Epithelial cell of esophagus (primary cell): ENCODE data around the gene NUP160.
"Not testable (repeated sequence)": the region's sequence is repeated elsewhere in the genome, so short reads cannot be mapped to it uniquely, and the experiment has no call there.

Source experiments
- DNase-seq: peaks from one replicate; pipeline ENCODE4 v3.0.0; 2010; ENCODE audit warnings: low read depth
- H3K4me3 ChIP-seq: 2 replicates; pipeline ENCODE4 v1.5.1; 2011; ENCODE audit warnings: mild to moderate bottlenecking, low read length, control low read depth
- TF ChIP-seq, protein P1 (sequence below): IDR thresholded peaks from 2 replicates; pipeline ENCODE4 v1.5.1; 2011; ENCODE audit warnings: low read depth, mild to moderate bottlenecking, low read length, control low read depth, inconsistent platforms; ENCODE audit not compliant: insufficient read depth; ENCODE audit errors: missing control alignments

Gene NUP160

DNA sequence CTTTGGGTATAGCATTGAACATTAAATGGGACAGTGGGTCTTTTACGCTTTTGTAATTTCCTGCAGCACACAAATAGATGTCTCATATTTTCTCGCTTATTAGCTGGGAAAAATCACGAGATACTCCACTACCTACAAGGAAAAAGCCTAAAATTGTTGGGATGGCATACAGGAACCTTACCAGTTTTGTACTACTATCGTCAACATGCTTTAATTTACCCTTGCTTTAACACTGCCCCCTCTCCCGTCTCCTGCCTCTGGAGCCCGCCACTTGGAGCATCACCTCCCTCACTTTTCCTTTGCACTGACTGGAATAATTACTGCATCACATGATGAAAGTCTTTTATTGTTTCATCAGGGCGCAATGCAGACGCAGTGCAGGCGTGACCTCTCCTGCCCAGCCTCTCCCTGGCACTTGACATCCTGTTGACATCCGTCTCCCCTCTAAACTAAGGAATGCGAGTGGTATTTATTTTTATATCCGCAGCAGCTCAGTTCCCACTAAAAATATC, 80.0 kb downstream of the NUP160 start:
- peak; percentile 69 for DNase-seq
- H3K4me3 ChIP-seq = peak overlapping the region; percentile 52
- TF ChIP-seq, protein P1, sequence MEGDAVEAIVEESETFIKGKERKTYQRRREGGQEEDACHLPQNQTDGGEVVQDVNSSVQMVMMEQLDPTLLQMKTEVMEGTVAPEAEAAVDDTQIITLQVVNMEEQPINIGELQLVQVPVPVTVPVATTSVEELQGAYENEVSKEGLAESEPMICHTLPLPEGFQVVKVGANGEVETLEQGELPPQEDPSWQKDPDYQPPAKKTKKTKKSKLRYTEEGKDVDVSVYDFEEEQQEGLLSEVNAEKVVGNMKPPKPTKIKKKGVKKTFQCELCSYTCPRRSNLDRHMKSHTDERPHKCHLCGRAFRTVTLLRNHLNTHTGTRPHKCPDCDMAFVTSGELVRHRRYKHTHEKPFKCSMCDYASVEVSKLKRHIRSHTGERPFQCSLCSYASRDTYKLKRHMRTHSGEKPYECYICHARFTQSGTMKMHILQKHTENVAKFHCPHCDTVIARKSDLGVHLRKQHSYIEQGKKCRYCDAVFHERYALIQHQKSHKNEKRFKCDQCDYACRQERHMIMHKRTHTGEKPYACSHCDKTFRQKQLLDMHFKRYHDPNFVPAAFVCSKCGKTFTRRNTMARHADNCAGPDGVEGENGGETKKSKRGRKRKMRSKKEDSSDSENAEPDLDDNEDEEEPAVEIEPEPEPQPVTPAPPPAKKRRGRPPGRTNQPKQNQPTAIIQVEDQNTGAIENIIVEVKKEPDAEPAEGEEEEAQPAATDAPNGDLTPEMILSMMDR = no peak

DNA sequence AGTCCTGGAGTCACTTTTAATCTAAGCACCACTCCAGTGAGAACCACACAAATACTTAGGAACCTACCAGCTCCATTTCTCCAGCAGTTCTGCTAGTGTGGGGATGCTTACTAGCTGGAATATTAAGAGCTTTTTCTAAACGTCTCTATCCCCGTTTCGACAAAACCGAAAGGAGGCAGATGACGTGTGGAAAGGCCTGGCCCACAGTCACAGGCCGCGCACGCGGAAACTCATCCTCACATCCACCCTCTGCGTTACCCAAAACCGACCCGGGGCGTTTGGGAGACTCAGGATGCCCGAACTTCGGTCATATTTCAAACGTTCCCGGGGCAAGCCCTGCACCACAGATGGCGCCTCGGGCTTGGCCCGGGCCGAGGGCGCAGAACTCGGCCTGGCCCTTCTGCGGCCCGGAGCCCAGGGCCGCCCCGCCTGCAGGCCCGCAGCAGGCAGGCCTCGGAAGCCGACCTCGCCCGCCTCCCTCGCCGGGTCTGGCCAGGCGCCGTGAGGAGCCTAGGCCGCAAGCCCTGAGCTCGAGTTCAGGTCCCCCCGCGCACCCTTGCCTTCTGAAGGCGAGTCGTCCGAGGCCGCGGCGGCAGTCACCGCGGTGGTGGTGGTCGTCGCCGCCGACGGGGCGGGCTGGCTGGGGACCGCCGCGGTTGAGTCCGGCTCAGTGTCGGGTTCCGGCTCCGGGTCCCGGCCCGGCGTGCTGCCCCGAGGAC, 81.5 kb downstream of the NUP160 start:
- TF ChIP-seq, protein P1 = no peak
- H3K4me3 ChIP-seq = peak overlapping the region; percentile 83
- DNase-seq = peak; percentile 80

DNA sequence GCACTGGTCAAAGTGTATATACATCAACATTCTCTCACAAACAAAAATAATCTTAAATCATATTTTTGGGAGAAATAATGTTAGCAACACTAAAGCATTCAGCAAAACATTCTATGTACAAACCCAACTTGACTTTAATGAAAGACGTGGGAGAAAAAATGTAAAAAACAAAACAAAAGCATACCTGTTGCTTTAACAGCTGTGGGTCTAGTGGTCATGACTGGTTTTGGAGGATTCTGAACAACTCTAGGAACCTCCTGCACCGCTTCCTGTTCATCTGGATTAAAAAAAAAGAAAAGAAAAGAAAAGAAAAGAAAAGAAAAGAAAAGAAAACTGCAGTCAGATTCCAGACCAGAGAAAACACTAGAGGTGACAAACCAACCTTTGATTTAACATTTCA, 83.1 kb downstream of the NUP160 start:
- no peak for DNase-seq
- TF ChIP-seq, protein P1 = no peak
- H3K4me3 ChIP-seq = peak overlapping the region; percentile 83

DNA sequence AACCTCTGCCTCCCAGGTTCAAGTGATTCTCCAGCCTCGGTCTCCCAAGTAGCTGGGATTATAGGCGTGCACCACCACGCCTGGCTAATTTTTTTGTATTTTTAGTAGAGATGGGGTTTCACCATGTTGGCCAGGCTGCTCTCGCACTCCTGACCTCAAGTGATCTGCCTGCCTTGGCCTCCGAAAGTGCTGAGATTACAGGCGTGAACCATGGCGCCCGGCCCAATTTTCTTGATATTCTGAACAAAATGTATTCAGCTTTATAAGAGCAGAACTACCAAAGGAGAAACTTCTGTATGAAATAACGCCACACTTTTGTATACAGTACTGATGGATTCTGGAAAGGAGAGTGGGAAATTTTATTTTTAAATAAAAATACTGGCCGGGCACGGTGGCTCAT, 88.9 kb downstream of the NUP160 start:
- not testable (repeated sequence) for H3K4me3 ChIP-seq, DNase-seq

DNA sequence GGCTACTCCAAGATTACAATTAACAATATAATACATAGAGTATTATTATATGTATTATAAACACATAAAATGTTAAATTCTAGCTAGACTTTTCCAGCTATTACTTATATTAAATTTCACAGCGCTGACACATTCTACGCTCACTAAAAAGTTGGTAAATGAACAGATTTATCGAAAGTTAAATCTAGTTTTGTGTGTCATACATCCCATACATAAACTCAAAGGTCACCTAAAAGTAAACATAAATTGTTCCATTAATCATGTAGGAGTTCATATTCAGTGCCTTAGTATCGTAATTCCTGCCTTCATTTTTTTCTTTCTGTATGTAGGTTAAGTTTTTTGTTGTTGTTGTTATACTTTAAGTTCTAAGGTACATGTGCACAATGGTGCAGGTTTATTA, 91.9 kb downstream of the NUP160 start:
- no peak overlapping the region for H3K4me3 ChIP-seq
- no peak for DNase-seq
- TF ChIP-seq, protein P1 = no peak

DNA sequence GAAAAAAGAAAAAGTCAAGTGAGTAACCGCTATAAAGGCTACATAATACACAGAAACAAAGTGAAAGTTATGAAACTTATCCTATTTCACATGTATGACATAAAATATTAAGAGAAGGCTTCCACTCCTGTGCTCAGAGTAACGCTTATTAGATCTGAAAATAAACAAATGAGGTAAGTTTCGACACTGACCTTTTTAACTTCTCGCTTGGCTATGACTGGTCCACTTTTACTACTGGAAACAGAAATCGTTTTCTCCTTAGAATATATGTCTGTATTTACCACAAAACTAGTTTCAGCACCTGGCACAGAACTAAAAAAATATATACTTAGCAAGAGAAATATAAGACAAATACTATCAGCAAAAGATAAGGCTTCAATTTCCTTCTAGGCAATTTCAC, 97.4 kb downstream of the NUP160 start:
- H3K4me3 ChIP-seq = no peak overlapping the region
- TF ChIP-seq, protein P1 = no peak
- DNase-seq = no peak

DNA sequence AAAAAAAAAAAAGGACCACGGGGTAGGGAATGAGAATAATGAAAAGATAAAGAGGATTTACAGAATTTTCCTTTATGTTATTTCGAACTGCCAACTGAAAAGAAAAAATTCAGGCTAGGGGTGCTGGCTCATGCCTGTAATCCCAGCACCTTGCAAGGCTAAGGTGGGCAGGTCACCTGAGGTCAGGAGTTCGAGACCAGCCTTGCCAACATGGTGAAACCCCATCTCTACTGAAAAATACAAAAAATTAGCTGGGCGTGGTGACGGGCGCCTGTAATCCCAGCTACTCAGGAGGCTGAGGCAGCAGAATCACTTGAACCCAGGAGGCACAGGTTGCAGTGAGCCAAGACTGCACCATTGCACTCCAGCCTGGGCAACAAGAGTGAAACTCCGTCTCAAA, 105.7 kb downstream of the NUP160 start:
- DNase-seq, H3K4me3 ChIP-seq: not testable (repeated sequence)

DNA sequence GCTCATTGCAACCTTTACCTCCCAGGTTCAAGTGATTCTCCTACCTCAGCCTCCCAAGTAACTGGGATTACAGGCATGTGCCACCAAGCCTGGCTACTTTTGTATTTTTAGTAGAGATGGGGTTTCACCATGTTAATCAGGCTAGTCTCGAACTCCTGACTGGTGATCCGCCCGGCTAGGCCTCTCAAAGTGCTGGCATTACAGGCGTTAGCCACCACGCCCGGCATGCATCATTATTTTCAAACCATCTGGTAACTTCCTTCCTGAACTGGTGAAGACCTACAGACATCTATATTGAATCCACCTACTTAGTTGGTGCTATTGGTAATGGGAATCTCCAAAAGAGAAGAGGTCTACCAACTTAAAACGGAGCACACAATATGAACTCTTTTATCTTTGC, 110.3 kb downstream of the NUP160 start:
- not testable (repeated sequence) for DNase-seq, H3K4me3 ChIP-seq

DNA sequence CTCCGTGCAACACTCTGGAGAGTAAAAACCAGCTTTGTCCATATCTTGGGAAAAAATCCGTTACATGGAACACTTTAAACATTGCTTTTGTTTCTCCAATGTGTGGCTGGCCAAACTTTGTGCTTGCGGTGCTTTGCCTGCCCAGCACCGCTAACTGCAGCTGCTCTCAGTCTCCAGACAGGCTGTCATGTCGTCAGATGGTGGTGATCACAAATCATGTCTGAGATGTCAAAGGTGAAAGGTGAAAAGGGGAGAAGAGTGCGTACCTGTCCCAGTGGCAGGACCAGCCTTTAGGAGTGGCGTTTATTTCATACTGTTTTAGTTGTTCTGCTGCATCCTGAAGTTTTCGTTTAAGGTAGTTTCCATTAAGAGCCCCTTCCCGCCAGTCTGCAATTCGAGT, 115.9 kb downstream of the NUP160 start:
- H3K4me3 ChIP-seq = no peak overlapping the region
- TF ChIP-seq, protein P1 = no peak
- DNase-seq = no peak
